HG03378 (cell line): ENCODE data around the gene VEZT.
"Not testable (repeated sequence)": the region's sequence is repeated elsewhere in the genome, so short reads cannot be mapped to it uniquely, and the experiment has no call there.

ENCODE experiments used
- ATAC-seq: cut with Tn5 transposase; IDR thresholded peaks from one replicate; pipeline ENCODE4 v1.9.1; 2021; ENCODE audit warnings: mild to moderate bottlenecking, moderate library complexity; ENCODE audit not compliant: unreplicated experiment

VEZT gene

GRCh38 chr12:95314756-95315155, 97.1 kb downstream of the VEZT start:
- not testable (repeated sequence) for ATAC-seq

GRCh38 chr12:95316798-95317197, 99.2 kb downstream of the VEZT start:
- no peak for ATAC-seq

GRCh38 chr12:95318071-95318545, 100.5 kb downstream of the VEZT start:
- ATAC-seq: no peak

GRCh38 chr12:95319694-95320331, 102.2 kb downstream of the VEZT start:
- ATAC-seq: no peak

- no peak for ATAC-seq
These were observed 104.1 kb downstream of the VEZT start for GRCh38 chr12:95321516-95322246.

GRCh38 chr12:95322326-95322725, 104.7 kb downstream of the VEZT start:
- no peak for ATAC-seq

- no peak for ATAC-seq
These were observed 105.6 kb downstream of the VEZT start for GRCh38 chr12:95323212-95323611.

GRCh38 chr12:95324246-95324645, 106.6 kb downstream of the VEZT start:
- ATAC-seq: not testable (repeated sequence)

- ATAC-seq: no peak
These were observed 107.9 kb downstream of the VEZT start for GRCh38 chr12:95325501-95325900.

GRCh38 chr12:95326445-95326844, 108.8 kb downstream of the VEZT start:
- ATAC-seq: no peak

GRCh38 chr12:95326855-95327254, 109.2 kb downstream of the VEZT start:
- ATAC-seq: no peak

GRCh38 chr12:95328708-95329107, 111.1 kb downstream of the VEZT start:
- ATAC-seq: no peak

- ATAC-seq: no peak
These were observed 118.3 kb downstream of the VEZT start for GRCh38 chr12:95335948-95336347.

- no peak for ATAC-seq
These were observed 118.9 kb downstream of the VEZT start for GRCh38 chr12:95336387-95337067.

- no peak for ATAC-seq
These were observed 119.5 kb downstream of the VEZT start for GRCh38 chr12:95337146-95337545.

- no peak for ATAC-seq
These were observed 121.6 kb downstream of the VEZT start for GRCh38 chr12:95339086-95339788.

- no peak for ATAC-seq
These were observed 124.4 kb downstream of the VEZT start for GRCh38 chr12:95342008-95342407.

- ATAC-seq: no peak
These were observed 126.0 kb downstream of the VEZT start for GRCh38 chr12:95343461-95344230.

- ATAC-seq: no peak
These were observed 131.7 kb downstream of the VEZT start for GRCh38 chr12:95349291-95349690.

- ATAC-seq: no peak
These were observed 134.1 kb downstream of the VEZT start for GRCh38 chr12:95351748-95352147.
